T-helper 9 cell (primary cell): ENCODE data around the gene MKNK1.
A peak's percentile ranks its signal among the peaks of the same experiment; 100 is the strongest.

Experiments
- DNase-seq: peaks from one replicate; pipeline ENCODE4 v3.0.0-alpha.2; 2020

The MKNK1 gene

DNA sequence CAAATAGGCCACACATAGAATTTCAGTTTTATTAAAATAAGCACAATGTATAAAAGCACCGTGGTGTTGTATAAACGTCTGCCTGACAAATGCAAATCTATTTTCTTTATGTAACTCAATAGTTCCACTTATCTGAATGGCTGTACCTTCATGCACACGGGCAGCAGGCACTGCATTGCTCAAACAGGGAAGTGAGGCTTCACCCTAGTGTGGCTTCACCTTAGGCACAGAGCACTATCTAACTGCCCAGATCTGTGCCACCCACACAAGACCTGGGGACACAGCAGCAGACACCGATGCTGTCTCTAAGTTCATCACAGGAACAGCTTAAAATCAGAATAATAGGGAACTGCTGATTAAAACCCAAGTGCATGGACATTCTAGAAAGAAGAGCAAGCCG lies 46.7 kb downstream of the MKNK1 start:
- no peak for DNase-seq

DNA sequence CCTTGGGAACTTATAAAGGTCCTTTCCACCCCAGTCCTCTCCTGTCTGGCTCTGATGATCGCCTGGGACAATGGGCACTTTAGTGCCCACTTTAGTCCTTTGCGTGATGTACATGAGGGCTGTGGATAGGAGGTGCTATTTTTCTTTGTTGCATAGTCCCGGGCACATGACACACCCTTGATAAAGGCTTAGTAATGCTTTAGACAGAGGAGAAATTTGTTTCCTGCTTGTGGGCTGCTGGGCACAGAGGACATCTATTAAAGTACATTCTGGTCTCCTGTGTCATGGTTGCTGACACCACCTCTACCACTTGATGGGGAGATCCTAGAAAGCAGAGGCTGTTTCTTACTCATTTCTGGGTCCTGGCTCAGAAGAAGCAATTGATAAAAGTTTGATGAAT lies 47.2 kb downstream of the MKNK1 start:
- DNase-seq, result no peak

DNA sequence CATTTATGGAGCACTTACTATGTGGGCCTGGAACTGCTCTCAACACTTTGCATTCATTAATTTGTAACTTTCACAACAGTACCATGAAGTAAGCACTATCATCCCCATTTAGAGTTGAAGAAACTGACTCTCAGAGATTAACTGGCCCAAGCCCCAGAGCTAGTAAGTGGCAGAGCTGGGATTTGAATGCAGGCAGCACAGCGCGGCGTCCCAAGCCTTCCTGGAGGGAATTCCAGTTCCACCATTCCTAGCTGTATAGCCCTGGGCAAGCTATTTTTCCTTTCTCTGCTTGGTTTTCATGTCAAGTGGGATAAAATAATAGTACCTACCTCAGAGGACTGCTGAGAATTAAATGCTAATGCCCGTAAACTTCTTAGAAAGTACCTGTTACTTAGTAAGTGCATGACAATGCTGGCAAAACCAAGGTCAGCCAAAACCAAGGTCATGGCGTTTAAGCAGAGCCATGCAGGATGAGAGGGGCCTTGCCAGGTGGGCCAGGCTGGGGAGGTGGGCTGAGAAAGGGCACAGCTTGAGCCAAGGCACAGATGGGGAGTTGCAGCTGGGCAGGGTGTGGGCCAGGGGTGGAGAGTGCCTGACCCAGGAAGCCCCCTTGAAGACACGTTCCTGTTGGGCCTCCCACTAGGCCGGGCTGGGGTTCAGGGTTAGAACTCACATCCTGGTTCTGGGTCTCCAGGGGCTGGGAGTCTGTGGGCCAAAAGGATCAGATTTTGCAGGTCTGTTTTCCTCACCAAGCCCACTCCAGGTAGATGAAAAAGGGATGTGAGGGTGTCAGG lies 48.0 kb downstream of the MKNK1 start:
- DNase-seq, result no peak

DNA sequence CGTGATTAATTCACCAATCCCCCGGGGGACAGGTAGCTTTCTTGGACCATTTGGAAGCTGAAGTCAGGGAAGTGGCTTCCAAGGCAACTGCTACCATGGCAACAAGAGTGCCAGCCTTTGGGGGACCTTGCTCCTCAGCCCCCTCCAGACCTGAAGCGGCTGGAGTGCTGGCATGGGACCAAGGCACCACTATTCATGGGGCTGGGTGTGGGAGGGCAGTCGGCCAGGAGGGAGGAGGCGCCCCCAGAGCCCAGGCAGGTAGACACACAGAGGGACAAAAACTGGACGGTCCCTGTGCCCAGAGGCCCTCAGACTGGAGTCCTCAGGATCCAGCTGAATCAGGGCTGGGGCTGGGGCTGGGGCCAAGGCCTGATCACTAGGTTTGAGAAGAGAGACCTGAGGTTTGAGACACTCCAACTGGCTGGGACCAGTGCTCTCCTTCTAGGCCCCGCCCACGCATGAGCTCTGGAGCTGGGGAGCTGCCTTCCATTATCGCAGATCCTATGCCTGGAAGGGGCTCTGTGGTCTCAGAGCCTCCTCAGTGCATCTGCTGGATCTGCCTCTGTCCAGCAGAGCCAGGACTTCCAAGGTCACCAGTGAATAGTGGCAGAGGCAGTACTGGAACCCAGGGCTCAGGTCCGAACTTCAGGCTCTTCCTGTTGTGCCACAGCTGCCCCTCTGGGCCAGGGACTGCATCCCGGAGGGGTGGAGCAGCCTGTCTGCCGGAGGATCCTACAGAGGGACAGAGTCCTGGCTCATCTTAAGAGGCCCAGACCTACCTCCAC lies 49.3 kb downstream of the MKNK1 start:
- DNase-seq, result no peak

DNA sequence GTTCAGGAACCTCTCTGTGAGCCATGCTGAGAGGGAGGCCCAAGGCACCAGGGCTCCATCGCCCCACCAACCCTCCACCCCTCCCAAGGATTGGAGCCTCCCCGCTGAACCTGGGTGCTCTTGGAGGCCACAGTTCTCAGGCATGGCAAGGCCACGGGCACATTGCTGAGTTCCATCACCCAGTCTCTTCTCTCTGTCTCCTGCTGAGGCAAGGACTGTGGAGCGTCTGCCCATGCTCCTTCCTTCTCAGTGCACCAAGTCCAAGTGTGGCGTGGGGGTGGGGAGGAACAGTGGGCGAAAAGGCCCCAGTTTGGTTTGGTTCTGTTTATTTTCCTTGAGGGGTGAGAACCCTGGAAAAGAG lies 49.9 kb downstream of the MKNK1 start:
- no peak for DNase-seq

DNA sequence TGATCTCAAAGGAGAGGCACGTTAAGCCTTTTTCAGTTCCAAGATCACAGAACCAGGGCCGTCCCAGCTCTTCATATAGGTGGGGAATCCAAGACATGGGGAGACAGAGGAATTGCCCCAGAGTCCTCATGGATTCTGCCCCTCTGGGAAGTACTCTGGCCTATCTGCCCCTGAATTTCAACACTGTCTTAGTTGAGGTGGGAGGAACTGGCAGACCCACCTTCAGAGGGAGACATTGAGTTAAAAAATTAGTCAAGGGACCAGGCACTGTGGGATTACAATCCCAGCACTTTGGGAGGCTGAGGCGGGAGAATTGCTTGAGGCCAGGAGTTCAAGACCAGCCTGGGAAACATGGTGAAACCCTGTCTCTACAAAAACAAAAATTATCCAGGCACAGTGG lies 50.6 kb downstream of the MKNK1 start:
- DNase-seq, result no peak

DNA sequence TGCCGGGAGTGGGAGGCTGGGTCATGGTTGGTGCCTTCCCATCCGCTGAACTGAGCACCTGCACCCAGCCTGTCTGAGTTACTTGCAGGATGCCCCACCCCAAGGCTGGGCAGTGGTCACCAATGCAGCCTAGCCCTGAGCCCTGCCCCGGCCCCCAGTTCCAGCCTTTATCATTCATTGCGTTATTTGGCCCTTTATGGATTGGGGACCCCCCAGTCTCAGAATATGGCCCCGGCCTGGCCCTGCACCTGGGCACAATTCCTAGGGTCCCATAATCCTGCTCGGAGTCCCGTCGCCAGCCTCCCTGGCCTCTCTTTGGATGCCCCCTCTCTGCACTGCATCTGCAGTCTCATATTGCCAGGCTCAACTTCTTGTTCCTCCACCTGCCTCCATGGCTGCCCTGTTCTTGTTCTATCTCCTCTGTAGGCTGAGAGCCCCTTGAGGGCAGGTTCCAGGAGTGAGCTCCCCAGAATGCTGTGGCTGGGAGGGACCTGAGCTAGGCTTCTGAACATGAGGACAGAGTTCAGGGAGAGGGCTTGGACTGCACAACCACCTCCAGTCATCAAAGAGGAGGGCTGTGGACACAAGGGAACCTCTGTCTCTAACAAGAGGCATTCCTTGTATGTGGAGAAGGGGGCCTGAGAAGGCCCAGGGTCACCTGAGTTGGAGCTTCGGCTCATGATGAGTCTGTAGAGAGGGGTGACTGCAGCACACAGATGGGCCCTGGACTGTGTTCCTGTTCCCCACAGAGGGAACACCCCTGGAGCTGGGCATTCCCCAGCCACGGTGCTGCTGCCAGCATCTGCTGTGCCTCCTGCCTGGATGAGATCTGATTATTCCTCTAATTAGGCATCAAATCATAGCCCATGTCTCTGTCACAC lies 51.5 kb downstream of the MKNK1 start:
- no peak for DNase-seq

DNA sequence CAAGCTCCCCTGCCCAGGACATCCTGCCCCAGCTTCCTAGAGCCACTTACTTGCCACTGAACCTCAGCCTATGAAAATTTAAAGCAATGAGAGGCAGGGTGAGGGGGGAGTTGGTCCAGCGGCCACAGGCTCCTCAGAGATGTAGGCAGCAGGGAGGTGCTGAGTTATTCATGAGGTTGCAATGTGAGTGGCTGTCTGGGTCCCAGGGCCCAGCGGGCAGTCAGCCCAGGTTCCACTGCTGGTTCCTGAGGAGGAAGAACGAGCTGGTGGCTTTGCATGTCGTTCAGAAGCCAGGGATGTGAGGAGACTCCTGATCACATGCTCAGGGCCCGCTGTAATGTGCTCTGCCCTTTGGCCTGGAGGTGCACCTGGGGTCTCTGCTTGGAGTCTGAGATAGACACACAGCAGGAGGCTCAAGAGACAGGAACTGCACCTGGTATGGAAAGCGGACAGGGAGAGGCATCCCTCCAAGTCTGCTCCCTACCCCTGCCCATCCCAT lies 52.4 kb downstream of the MKNK1 start, which contains the start of gene KNCN:
Gene KNCN (minus strand): TSS at position 51 of the 499 bp plus-strand sequence. CDS start 432 bp downstream, outside the sequence.
- DNase-seq, result no peak

DNA sequence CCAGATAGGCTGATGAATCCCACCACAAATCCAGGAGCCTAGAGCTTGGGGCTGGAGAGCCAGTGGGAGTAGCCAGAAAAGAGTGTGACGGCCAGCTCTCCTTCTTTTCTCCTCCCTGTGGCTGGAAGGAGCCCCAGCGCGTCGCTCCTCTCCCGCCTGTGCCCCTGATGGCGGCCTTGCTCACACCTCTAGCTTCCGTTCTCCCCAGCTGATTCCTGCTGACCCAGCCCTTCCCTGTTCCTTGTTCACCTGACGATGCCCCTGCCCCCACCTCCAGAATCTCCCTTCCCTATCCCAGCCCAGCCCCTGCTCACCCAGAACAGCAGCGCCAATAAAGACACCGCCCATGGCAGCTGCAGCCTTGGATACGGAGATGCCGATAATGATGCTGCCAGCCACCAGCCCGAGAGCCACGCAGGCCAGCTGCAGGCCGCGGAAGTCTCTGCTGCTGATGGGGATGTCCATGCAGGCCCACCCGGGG lies 53.3 kb downstream of the MKNK1 start:
- no peak for DNase-seq

DNA sequence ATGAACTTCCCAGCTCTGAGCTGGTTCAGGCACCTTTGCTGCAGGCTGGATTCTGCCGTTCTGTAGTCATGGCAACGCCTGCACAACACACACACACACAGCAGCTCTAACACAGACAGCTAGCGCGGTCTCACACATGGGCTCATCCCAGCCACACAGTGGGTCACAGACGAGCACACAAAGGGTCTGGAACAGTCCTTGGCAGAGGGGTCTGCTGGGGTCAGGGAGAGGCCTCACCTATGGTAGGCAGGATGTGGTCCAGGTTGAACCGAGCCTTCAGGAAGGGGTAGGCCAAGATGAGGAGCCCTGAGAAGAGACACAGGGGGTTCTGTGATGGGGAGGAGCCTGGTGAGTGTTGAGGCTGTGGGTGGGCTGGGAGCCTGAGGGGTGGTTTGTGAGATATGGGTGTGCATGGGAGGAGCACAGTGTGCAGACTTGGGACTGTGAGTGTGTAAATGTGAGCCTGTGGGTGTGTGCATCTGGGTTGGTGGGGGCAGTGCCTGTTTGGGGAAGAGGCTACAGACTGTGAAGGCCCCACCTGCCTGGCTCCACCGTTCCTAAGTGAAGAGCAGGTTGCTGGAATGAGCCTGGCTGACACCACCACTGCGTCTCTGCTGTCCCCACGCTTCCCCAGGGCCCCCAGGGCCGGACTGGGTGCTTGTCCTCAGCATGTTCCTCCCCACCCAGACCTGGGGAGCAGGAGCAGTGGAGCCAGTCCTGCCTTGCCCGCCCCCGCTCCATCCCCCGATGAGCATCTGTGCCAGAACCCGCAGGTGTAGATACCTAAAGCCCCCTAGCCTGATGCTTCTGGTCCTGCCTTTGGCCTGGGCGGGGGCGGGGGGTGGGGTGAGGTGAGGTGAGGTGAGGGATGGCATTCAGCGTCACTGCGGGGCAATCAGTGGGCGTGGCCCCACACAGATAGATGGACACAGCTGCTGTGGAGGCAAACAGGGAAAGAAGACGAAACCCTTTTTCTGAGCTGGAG lies 54.1 kb downstream of the MKNK1 start:
- DNase-seq, result peak; percentile 50

DNA sequence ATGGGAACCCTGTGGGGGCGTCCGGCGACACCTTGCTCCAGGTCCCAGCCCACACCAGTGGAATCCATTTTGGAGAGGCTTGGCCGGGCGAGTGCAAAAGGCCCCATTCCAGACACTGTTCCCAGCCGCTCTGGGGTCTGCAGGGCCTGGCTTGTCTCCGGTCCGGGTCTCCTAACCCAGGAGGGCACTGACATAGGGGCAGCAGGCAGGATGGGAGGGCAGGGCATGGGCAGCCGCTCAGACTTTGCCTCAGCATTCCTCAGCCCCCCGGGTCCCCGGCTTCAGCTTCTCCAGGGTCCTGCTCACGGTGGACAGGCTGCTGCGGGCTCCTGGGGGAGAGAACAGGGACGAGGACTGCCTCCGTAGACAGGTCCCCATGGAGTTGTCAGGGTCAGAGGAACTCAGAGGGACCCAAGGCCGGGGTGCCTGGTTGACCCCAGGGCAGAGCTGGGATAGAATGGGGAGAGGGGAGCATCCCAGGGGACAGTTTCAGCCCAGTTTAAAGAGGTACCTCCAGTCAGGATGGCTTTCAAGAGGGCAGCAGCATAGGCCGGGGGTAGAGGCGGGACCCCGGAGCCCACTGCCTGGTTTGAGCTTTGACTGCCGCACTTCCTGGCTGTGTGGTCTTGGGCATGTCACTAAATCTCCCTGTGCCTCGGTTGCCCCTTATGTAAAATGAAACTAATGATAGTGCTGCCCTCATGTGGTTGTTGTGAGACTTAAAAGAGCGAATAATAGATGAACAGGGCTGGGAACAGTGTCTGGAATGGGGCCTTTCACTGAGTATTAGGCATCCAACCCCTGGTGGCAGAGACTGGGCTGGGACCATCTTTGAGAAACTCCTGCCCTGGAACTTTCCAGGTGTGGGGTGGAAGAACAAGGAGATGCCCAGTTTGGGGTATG lies 56.3 kb downstream of the MKNK1 start:
- no peak for DNase-seq

DNA sequence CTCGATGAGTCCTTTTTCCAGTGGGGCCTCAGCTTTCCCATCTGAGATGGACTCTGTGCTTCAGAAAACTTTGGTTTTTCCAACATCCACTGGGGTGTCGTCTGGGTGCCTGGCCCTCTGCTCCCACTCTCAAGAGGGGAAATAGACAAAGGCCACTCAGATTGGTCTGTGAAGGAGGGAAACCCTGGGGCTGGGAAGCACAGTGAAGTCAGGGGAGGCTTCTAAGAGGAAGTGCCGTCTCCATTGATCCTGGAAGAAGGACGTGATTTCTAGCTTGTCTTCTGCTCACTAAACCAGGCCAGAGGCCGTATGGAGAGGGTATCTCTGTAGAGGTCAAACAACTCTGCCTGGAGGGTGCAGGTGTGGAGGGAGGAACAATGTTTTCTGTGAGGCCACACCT lies 57.9 kb downstream of the MKNK1 start:
- no peak for DNase-seq

DNA sequence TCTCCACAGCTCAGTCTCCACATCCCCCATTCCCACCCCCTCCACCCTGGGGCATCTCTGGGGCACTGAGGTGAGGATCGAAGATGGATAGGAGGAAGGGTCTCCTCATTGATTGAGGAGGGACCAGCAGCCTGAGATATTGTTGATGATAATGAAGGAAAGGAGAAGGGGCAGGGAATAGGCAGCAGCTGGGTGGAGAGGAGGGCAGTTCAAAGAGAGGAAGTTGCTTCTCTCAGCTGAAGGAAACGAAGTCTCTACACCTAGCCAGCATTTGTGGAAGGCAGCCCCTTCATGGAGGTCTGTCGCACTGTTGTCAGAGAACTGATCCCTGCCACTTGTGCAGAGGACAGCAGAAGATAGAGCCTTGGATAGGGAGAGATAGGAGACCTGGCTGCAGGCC lies 58.3 kb downstream of the MKNK1 start:
- DNase-seq, result no peak

DNA sequence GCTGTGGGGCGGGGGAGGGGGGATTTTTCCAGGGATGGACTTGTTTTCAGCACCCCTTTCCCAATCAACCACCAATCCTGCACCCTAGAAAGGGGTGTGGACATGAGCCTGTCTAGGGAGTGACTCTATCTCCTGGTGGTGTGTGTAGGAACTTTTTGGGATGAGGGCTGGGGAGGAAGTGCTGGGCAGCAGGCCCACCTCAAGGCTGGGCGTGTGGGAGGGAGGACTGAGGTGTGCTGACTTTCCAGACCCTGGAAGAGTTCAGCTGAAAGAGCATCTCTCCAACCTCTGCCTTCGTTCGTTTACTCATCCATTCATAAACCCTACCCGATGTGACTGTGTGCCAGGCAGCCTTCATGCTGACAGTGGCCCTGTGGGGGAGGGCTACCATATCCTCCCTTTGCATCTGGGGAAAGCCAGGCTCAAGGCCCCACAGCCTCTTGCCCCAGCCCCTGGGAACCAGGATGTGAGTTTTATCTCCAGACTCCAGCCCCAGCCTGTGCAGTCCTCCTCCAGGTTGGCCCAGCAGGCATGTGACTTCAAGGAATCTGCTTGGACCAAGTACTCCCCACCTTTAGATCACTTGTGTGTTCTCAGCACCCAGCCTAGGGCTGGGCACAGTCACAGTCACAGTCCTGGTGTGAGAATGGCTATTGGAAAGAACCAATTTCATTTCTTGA lies 59.4 kb downstream of the MKNK1 start:
- DNase-seq, result no peak

DNA sequence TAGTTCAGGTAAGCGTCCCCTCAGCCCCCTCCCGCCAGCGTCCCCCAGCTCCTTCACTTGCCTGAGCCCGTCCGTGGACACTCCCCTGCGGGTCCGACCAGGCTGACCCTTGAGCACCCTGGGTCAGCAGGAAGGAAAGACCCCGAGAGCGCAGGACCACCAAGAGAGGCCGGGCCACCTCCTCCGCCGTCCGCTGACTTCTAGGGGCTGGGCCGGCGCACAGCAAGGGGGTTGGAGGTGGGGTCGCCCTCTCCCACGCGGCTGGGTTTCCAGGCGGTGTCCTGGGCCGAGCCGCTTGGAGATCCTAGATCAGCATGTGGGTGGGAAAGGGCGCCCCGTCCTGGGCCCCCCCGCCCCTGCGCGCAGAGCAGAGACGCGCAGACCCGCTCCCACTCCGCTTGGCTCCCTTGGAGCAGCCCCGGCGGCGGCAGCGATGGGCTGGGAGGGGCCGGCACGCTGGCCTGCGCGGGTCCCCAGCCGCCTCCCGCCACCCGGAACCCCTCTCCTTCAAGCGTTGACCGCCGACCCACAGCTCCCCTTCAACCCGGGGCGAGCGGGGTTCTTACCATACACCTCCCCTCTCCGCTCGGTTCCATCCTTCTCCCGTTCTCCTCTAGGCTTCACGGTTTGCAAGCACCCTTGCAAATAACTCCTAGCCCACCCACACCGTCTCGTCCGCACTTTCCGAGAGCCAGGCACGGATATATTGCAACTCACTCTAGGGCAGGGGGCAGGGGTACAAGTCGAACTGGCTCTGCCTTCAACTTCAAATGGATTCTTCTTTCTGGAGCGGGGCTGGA lies 60.1 kb downstream of the MKNK1 start:
- DNase-seq, result no peak

DNA sequence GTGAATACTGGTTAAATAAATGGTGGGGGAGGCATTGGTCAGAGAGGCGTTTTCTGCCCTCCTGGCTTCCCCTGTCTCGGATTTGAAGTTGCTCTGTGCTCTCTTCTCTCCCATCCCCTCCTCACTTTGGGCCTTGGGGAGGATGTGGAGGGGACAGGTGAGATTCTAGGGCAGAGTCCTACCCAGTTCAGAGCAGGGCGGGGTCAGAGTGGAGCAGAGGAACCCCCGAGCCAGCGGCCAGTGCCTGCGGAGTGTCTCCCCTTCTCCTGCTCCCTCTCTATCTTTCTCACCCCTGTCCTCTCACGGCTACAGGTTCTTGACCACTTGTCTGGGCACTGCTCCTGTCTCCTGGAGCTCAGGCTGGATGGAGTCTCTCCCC lies 60.7 kb downstream of the MKNK1 start:
- DNase-seq, result no peak

DNA sequence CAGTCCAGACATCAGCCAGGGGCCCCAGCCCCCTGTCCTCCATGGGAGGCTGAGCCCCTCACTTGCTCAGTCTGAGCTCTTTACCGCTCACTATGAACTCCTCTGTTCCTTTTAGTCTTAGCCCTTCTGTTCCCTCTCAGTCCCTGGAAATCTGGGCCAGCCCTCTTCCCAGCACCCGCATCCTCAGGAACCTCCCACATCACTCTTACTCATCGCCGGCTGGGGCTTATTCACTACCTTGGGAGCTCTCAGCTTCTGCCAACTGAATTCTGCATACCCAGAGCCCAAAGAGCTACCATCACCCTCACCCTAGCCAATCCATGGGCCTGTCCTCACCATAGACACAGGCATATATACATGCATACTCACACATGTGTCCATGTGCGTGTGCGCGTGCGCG lies 64.1 kb downstream of the MKNK1 start:
- no peak for DNase-seq

DNA sequence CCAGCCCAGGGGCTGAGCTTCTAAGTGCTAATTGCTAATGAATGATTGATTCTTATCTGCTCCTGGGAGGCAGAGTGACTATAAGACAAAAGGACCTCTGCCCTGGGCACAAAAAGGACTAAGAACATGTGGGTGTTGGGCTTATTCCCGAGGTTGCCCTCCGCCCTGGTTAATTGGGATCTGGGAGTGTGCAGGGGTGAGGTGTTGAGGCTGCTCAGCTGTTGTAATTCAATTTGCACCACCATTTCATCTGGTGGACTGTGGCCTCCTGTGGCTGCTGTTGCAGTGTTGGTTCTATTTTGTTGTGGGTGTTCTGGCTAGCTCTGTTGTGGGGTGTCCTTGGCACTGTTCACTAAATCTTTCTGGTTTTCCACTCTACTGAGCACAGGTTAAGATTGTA lies 65.9 kb downstream of the MKNK1 start:
- DNase-seq, result no peak

DNA sequence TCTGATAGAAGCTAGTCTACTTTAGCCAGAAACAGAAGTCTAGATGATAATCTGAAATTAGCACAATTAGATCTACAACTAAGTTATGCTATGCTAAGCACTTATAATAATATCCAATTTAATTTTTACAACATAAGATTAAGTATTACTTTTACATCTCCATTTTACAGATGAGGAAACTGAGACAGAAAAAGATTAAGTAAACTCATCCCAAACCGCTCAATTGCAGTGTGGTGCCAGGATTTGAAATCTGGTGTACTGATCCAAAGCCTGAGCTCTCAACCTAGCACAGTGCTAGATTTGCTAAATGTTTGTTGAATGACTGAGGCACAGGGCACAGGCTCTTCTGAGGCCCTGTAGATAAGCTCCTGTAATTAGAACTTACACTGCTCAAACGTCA lies 66.4 kb downstream of the MKNK1 start:
- no peak for DNase-seq
